GM12864 (cell line): ENCODE measurements around the gene NUP214.

Experiments used
- DNase-seq: peaks from one replicate; pipeline ENCODE4 v3.0.0-alpha.2; 2011; ENCODE audit warnings: low read depth
- H3K4me3 ChIP-seq: 2 replicates; pipeline ENCODE4 v1.5.1; 2011; ENCODE audit warnings: mild to moderate bottlenecking, low read depth, low read length, control low read depth
- TF ChIP-seq, protein P1 (sequence below): IDR thresholded peaks from 2 replicates; pipeline ENCODE4 v1.5.1; 2011; ENCODE audit warnings: low read depth, mild to moderate bottlenecking, moderate library complexity, low read length, control low read depth, inconsistent platforms; ENCODE audit errors: missing control alignments

The NUP214 gene

DNA sequence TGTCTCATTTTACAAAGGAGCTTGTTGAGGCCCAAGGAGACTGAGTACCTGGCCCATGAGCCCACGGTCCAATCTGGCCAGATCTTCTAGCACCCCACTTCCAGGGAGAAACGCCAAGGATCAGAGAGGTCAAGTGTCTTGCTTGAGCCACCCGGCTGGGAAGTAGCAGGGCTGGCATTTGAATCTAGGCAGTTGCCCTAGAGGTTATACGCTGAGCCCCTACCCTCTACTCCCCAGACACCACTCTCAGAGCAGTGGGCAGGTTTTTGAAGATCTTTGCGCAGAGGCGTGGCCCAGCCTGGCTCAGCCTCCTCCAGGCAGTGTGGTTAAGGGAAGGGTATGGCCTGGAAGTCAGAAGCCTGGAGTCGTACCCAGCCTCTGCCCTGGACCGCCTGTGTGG, 5.8 kb upstream of the NUP214 start:
- DNase-seq = no peak
- H3K4me3 ChIP-seq = no peak overlapping the region
- TF ChIP-seq, protein P1, sequence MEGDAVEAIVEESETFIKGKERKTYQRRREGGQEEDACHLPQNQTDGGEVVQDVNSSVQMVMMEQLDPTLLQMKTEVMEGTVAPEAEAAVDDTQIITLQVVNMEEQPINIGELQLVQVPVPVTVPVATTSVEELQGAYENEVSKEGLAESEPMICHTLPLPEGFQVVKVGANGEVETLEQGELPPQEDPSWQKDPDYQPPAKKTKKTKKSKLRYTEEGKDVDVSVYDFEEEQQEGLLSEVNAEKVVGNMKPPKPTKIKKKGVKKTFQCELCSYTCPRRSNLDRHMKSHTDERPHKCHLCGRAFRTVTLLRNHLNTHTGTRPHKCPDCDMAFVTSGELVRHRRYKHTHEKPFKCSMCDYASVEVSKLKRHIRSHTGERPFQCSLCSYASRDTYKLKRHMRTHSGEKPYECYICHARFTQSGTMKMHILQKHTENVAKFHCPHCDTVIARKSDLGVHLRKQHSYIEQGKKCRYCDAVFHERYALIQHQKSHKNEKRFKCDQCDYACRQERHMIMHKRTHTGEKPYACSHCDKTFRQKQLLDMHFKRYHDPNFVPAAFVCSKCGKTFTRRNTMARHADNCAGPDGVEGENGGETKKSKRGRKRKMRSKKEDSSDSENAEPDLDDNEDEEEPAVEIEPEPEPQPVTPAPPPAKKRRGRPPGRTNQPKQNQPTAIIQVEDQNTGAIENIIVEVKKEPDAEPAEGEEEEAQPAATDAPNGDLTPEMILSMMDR = no peak

DNA sequence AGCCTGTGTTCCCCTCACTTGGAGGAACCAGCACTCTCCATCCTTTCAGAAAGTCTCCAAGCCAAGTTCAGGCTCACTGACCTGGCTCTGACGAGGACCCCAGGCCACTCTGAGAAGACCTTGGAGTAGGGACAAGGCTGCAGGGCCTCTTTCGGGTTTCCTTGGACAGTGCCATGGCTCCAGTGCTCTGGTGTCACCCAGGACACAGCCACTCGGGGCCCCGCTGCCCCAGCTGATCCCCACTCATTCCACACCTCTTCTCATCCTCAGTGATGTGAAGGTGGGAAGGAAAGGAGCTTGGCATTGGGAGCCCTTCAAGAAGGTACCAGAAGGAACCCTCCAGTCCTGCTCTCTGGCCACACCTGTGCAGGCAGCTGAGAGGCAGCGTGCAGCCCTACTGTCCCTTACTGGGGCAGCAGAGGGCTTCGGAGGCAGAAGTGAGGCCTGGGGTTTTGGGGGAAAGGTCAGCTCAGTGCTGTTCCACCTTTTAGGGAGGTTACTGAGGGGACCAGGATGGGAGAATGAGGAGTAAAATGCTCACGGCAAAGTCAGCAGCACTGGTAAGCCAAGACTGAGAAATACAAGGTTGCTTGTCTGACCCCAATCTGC, 4.7 kb upstream of the NUP214 start:
- DNase-seq = no peak
- H3K4me3 ChIP-seq = no peak overlapping the region
- TF ChIP-seq, protein P1 = no peak

DNA sequence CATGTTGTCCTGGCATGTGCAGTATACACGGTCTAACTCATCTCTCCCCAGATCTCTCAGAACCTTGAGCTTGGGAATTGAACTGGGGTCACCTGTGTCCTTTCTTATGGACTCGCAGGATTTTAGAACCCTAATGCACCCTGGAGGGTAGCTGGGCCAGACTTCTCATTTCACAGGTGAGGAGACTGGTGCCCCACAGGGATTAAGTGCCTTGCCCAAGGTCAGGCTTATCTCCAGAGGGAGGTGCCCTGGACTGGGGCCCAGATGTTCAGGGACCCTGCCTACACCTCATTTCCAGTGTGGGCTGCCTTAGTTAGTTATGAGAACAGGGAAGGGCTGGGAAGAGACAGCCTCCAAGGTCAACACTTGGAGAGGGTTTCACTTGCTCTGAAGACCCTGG, 4.0 kb upstream of the NUP214 start:
- no peak for DNase-seq
- TF ChIP-seq, protein P1 = no peak
- no peak overlapping the region for H3K4me3 ChIP-seq

DNA sequence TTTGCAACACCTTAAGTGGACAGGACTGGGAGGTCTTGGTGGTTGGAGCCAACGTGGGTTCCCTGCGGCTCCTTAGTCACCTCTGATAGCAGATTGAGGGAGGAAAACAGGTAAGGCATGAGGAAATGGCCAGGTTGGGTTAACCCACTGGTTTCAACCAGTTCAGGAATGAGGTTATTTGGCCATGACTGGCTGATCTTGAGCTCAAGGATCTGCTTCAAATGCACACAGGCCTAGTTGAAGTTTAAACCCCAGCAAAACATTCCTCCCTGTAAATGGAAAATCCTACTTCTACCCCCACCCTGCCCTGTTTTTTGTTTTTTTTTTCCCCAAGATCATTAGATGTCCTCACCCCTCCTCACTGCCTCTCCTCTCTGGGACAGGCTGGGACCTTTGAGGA, 3.2 kb upstream of the NUP214 start:
- TF ChIP-seq, protein P1 = no peak
- no peak for DNase-seq
- no peak overlapping the region for H3K4me3 ChIP-seq

DNA sequence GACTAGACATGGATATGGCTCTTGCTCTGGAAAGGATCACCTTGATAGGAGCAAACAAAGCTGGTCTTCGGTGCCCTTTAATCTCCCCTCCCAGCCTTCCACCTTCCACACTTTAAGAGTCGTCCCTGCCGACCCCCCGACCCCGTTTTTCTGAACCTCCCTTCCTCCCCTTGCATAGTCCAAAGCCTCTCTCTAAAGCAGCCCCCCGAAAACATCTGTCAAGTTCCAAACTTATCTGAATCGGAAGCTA, 423 bp upstream of the NUP214 start:
- TF ChIP-seq, protein P1 = no peak
- no peak for DNase-seq
- H3K4me3 ChIP-seq = peak overlapping the region; percentile 73

DNA sequence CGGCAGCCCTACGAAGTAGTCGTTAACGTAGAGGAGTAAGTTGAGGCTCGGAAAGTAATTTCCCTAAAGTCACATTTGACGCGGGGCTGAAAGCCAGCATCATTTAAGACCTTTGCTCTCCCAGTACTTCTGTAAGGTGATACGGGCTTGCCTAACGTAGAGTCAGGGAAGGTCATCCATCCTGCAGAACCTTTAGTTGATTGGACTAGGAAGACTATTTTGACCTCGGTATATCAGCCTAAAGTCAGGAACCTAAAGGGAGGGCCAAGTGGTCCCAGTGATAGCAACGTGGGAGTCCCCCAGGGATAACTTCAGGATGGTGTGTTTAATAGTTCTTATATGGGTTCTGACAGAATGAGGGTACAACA, 657 bp downstream of the NUP214 start:
- TF ChIP-seq, protein P1 = no peak
- H3K4me3 ChIP-seq = peak overlapping the region; percentile 73
- DNase-seq = no peak

DNA sequence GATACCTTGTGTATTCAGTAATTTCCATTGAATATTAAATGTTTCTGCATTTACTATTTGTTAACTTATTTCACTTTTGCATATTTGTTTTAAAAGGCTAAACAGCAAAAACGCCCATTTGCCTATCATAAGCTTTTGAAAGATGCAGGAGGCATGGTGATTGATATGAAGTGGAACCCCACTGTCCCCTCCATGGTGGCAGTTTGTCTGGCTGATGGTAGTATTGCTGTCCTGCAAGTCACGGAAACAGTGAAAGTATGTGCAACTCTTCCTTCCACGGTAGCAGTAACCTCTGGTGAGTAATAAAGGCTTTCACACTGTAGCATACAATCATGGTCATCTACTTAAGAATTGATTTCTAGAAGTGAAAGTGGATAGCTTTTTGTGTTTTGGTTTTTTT, 3.8 kb downstream of the NUP214 start:
- no peak for DNase-seq
- TF ChIP-seq, protein P1 = no peak
- no peak overlapping the region for H3K4me3 ChIP-seq
